ENCODE results near the gene ASPSCR1.

DNA sequence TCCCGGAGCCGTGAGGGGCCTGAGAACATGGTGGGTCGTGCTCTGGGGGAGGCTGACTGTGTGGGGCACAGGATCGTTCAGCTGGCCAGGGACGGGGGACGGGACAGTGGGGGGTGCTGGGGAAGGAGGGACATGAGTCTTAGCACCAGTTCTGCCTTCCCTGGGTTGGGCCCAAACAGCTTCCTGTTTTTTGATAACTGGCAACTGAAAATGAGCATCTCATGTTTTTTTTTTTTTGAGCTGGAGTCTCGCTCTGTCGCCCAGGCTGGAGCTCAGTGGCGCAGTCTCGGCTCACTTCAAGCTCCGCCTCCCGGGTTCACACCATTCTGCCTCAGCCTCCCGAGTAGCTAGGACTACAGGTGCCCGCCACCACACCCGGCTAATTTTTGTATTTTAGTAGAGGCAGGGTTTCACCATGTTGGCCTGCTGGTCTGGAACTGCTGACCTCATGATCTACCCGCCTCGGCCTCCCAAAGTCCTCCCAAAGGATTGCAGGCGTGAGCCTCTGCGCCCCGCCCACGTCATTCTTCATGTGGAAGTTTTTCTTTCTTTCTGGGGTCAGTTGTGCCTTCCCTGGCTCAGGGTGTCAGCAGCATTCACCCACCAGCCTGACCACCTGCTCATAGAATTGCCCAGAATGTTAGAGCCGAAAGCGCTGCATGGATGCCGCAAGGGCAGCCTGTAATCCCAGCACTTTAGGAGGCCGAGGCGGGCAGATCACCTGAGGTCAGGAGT lies 6.4 kb downstream of the ASPSCR1 start:
- TF ChIP-seq, protein P1, sequence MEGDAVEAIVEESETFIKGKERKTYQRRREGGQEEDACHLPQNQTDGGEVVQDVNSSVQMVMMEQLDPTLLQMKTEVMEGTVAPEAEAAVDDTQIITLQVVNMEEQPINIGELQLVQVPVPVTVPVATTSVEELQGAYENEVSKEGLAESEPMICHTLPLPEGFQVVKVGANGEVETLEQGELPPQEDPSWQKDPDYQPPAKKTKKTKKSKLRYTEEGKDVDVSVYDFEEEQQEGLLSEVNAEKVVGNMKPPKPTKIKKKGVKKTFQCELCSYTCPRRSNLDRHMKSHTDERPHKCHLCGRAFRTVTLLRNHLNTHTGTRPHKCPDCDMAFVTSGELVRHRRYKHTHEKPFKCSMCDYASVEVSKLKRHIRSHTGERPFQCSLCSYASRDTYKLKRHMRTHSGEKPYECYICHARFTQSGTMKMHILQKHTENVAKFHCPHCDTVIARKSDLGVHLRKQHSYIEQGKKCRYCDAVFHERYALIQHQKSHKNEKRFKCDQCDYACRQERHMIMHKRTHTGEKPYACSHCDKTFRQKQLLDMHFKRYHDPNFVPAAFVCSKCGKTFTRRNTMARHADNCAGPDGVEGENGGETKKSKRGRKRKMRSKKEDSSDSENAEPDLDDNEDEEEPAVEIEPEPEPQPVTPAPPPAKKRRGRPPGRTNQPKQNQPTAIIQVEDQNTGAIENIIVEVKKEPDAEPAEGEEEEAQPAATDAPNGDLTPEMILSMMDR (IDR thresholded peaks at IDR 0.05): no peak
- TF ChIP-seq POLR2A (IDR thresholded peaks at IDR 0.05): no peak

All from body of pancreas (tissue), 4 donors.